ENCODE results near the gene GDPD5.

GDPD5 gene

GRCh38 chr11:75449776-75450175 lies 76.0 kb downstream of the GDPD5 start:
- Histone ChIP-seq H3K4me2 (no peak overlapping the region), H3K9ac (no peak overlapping the region), H3K9me3 (replicated peaks in 1 of 11) (no peaks in the 10 kb centered on the region), H4K20me1 (peaks cover 0 to 8% (median 0%) of the 10 kb centered on the region in 11 experiments; a peak in 3 of 22 replicates), H3K4me3 (no peak overlapping the region), H3K27me3 (no peaks in the 10 kb centered on the region), H3K4me1 (no peaks in the 10 kb centered on the region), H3K27ac (no peak overlapping the region), H3K36me3 (peaks cover 0 to 4% (median 0%) of the 10 kb centered on the region in 11 experiments; a peak in 2 of 22 replicates)
- no peak for TF ChIP-seq Cebpa-rat (IDR thresholded peaks at IDR 0.05)

- Histone ChIP-seq H3K9me3 (replicated peaks in 1 of 11) (no peaks in the 10 kb centered on the region), H3K4me2 (no peak overlapping the region), H4K20me1 (peaks cover 0 to 8% (median 0%) of the 10 kb centered on the region in 11 experiments; a peak in 3 of 22 replicates), H3K27me3 (no peaks in the 10 kb centered on the region), H3K36me3 (peaks cover 0 to 6% (median 0%) of the 10 kb centered on the region in 11 experiments; a peak in 1 of 22 replicates), H3K9ac (no peak overlapping the region), H3K27ac (no peak overlapping the region), H3K4me1 (no peaks in the 10 kb centered on the region), H3K4me3 (no peak overlapping the region)
- TF ChIP-seq Cebpa-rat (IDR thresholded peaks at IDR 0.05), result no peak
Measured at GRCh38 chr11:75449271-75449670, 76.5 kb downstream of the GDPD5 start.

GRCh38 chr11:75447415-75447814 lies 78.3 kb downstream of the GDPD5 start:
- Histone ChIP-seq H3K4me1 (no peaks in the 10 kb centered on the region), H3K27ac (no peak overlapping the region), H3K4me2 (no peak overlapping the region), H3K9ac (no peak overlapping the region), H3K36me3 (peaks cover 0 to 10% (median 0%) of the 10 kb centered on the region in 11 experiments; a peak in 1 of 22 replicates), H3K27me3 (no peaks in the 10 kb centered on the region), H3K4me3 (no peak overlapping the region), H4K20me1 (peaks cover 0 to 8% (median 0%) of the 10 kb centered on the region in 11 experiments; a peak in 3 of 22 replicates), H3K9me3 (replicated peaks in 1 of 11) (no peaks in the 10 kb centered on the region)
- no peak for TF ChIP-seq Cebpa-rat (IDR thresholded peaks at IDR 0.05)

- no peak overlapping the region for H3K4me3 ChIP-seq
- no peaks in the 10 kb centered on the region for H3K4me1 ChIP-seq
- H3K27me3 ChIP-seq, result no peaks in the 10 kb centered on the region
- H3K27ac ChIP-seq, result no peak overlapping the region
- peaks cover 0 to 9% (median 0%) of the 10 kb centered on the region in 11 experiments; a peak in 3 of 22 replicates for H4K20me1 ChIP-seq
- TF ChIP-seq Cebpa-rat (IDR thresholded peaks at IDR 0.05), result no peak
- H3K36me3 ChIP-seq, result peaks cover 0 to 6% (median 0%) of the 10 kb centered on the region in 11 experiments; a peak in 1 of 22 replicates
- H3K4me2 ChIP-seq, result no peak overlapping the region; a peak in 1 of 22 replicates
- H3K9ac ChIP-seq, result no peak overlapping the region
- H3K9me3 ChIP-seq (replicated peaks in 1 of 11), result no peaks in the 10 kb centered on the region
Measured at GRCh38 chr11:75445315-75445953, 80.3 kb downstream of the GDPD5 start.

GRCh38 chr11:75443043-75443442 lies 82.7 kb downstream of the GDPD5 start:
- no peak overlapping the region for H3K27ac ChIP-seq
- H4K20me1 ChIP-seq, result peaks cover 0 to 18% (median 0%) of the 10 kb centered on the region in 11 experiments; a peak in 4 of 22 replicates
- peaks cover 0 to 6% (median 0%) of the 10 kb centered on the region in 11 experiments; a peak in 1 of 22 replicates for H3K36me3 ChIP-seq
- H3K9ac ChIP-seq, result no peak overlapping the region
- H3K4me2 ChIP-seq, result no peak overlapping the region
- H3K4me1 ChIP-seq, result peaks cover 0 to 9% (median 6%) of the 10 kb centered on the region in 10 experiments; a peak in 8 of 20 replicates
- no peaks in the 10 kb centered on the region for H3K27me3 ChIP-seq
- no peak for TF ChIP-seq Cebpa-rat (IDR thresholded peaks at IDR 0.05)
- H3K4me3 ChIP-seq, result no peak overlapping the region
- no peaks in the 10 kb centered on the region for H3K9me3 ChIP-seq (replicated peaks in 1 of 11)

- no peak overlapping the region for H3K4me3 ChIP-seq
- H3K4me2 ChIP-seq, result no peak overlapping the region
- H3K4me1 ChIP-seq, result peaks cover 0 to 9% (median 6%) of the 10 kb centered on the region in 10 experiments; a peak in 8 of 20 replicates
- no peak overlapping the region for H3K27ac ChIP-seq
- H3K9me3 ChIP-seq (replicated peaks in 1 of 11), result no peaks in the 10 kb centered on the region
- H3K36me3 ChIP-seq, result peaks cover 0 to 6% (median 0%) of the 10 kb centered on the region in 11 experiments; a peak in 1 of 22 replicates
- peaks cover 0 to 20% (median 0%) of the 10 kb centered on the region in 11 experiments; a peak in 3 of 22 replicates for H4K20me1 ChIP-seq
- TF ChIP-seq Cebpa-rat (IDR thresholded peaks at IDR 0.05), result no peak
- no peaks in the 10 kb centered on the region for H3K27me3 ChIP-seq
- no peak overlapping the region for H3K9ac ChIP-seq
Measured at GRCh38 chr11:75442161-75442885, 83.4 kb downstream of the GDPD5 start.

- Histone ChIP-seq H3K27me3 (no peaks in the 10 kb centered on the region), H3K4me1 (peaks cover 0 to 9% (median 6%) of the 10 kb centered on the region in 10 experiments; a peak in 8 of 20 replicates), H3K9me3 (replicated peaks in 1 of 11) (no peaks in the 10 kb centered on the region), H3K9ac (no peak overlapping the region), H3K4me2 (no peak overlapping the region), H3K27ac (no peak overlapping the region), H3K36me3 (peaks cover 0 to 8% (median 0%) of the 10 kb centered on the region in 11 experiments; a peak in 2 of 22 replicates), H4K20me1 (peaks cover 0 to 24% (median 0%) of the 10 kb centered on the region in 11 experiments; a peak in 3 of 22 replicates), H3K4me3 (no peak overlapping the region)
- no peak for TF ChIP-seq Cebpa-rat (IDR thresholded peaks at IDR 0.05)
Measured at GRCh38 chr11:75441804-75442132, 84.0 kb downstream of the GDPD5 start.

GRCh38 chr11:75440960-75441803 lies 84.6 kb downstream of the GDPD5 start:
- no peak overlapping the region for H3K4me2 ChIP-seq
- no peak overlapping the region; a peak in 2 of 22 replicates for H3K9ac ChIP-seq
- H3K9me3 ChIP-seq (replicated peaks in 1 of 11), result no peaks in the 10 kb centered on the region
- no peak for TF ChIP-seq Cebpa-rat (IDR thresholded peaks at IDR 0.05)
- peaks cover 0 to 22% (median 0%) of the 10 kb centered on the region in 11 experiments; a peak in 3 of 22 replicates for H4K20me1 ChIP-seq
- H3K4me1 ChIP-seq, result peaks cover 0 to 9% (median 6%) of the 10 kb centered on the region in 10 experiments; a peak in 8 of 20 replicates
- H3K27ac ChIP-seq, result no peak overlapping the region
- H3K27me3 ChIP-seq, result no peaks in the 10 kb centered on the region
- peaks cover 0 to 11% (median 0%) of the 10 kb centered on the region in 11 experiments; a peak in 2 of 22 replicates for H3K36me3 ChIP-seq
- H3K4me3 ChIP-seq, result no peak overlapping the region
